C4-2B (cell line): ENCODE data around the gene PAK5.

Experiments used
- CTCF ChIP-seq: fragments of 450-650 bp; conservative IDR thresholded peaks from 2 replicates; pipeline ENCODE4 v1.5.1; 2017; ENCODE audit warnings: mild to moderate bottlenecking
- ZFX ChIP-seq: fragments of 450-650 bp; IDR thresholded peaks from 2 replicates; pipeline ENCODE4 v1.6.1; 2017

GRCh38 chr20:9677100-9677623, 161.7 kb downstream of the PAK5 start:
- no peak for TF ChIP-seq CTCF
- no peak for TF ChIP-seq ZFX
